GM23248 (cell line): ENCODE measurements around the gene H3-3A. TPM values are rescaled to one million over a fixed set of nuclear protein-coding genes. Genes with fewer than 3 reads are reported as not detected.
A peak's percentile ranks its signal among the peaks of the same experiment; 100 is the strongest.

ENCODE experiments used
- DNase-seq: peaks from one replicate; pipeline ENCODE4 v3.0.0-alpha.2; 2015
- H2AFZ ChIP-seq: fragments of 200-600 bp; sonication (generic); 2 replicates; pipeline ENCODE4 v1.6.1; 2016; ENCODE audit warnings: antibody characterized with exemption
- H3F3A ChIP-seq: fragments of 200-600 bp; sonication (generic); 2 replicates; pipeline ENCODE4 v1.6.1; 2016; ENCODE audit warnings: mild to moderate bottlenecking, antibody characterized with exemption, mixed run types; ENCODE audit not compliant: insufficient read depth
- H3K27ac ChIP-seq: fragments of 200-600 bp; sonication (generic); 2 replicates; pipeline ENCODE4 v1.5.1; 2016; ENCODE audit warnings: mild to moderate bottlenecking
- H3K27me3 ChIP-seq: fragments of 200-600 bp; sonication (generic); replicated peaks from 2 replicates; pipeline ENCODE4 v1.6.1; 2016; ENCODE audit warnings: mild to moderate bottlenecking; ENCODE audit not compliant: insufficient read depth
- H3K36me3 ChIP-seq: fragments of 200-600 bp; sonication (generic); 2 replicates; pipeline ENCODE4 v1.6.1; 2016; ENCODE audit warnings: low read depth, mild to moderate bottlenecking
- H3K4me1 ChIP-seq: fragments of 200-600 bp; sonication (generic); 2 replicates; pipeline ENCODE4 v1.6.1; 2016; ENCODE audit warnings: mild to moderate bottlenecking; ENCODE audit not compliant: insufficient read depth
- H3K4me2 ChIP-seq: fragments of 200-600 bp; sonication (generic); one replicate; pipeline ENCODE4 v1.6.1; 2016; ENCODE audit warnings: mild to moderate bottlenecking; ENCODE audit not compliant: unreplicated experiment
- H3K4me3 ChIP-seq: fragments of 200-600 bp; sonication (generic); 2 replicates; pipeline ENCODE4 v1.5.1; 2016; ENCODE audit warnings: mild to moderate bottlenecking
- H3K79me2 ChIP-seq: fragments of 200-600 bp; sonication (generic); 2 replicates; pipeline ENCODE4 v1.6.1; 2016; ENCODE audit warnings: mild to moderate bottlenecking; ENCODE audit not compliant: insufficient read depth
- H3K9ac ChIP-seq: fragments of 200-600 bp; sonication (generic); 2 replicates; pipeline ENCODE4 v1.6.1; 2016; ENCODE audit warnings: mild to moderate bottlenecking
- H3K9me2 ChIP-seq: fragments of 200-600 bp; sonication (generic); 2 replicates; pipeline ENCODE4 v1.6.1; 2016; ENCODE audit warnings: mixed run types, mild to moderate bottlenecking, moderate library complexity; ENCODE audit not compliant: insufficient read depth
- H3K9me3 ChIP-seq: fragments of 200-600 bp; sonication (generic); one replicate; pipeline ENCODE4 v1.6.1; 2017; ENCODE audit warnings: low read depth
- H4K20me1 ChIP-seq: fragments of 200-600 bp; sonication (generic); 2 replicates; pipeline ENCODE4 v1.6.0; 2016; ENCODE audit not compliant: insufficient read depth
- EZH2 ChIP-seq: fragments of 200-600 bp; sonication (generic); IDR thresholded peaks from 2 replicates; pipeline ENCODE4 v1.6.1; 2018; ENCODE audit warnings: antibody characterized with exemption, mild to moderate bottlenecking; ENCODE audit not compliant: insufficient read depth, poor library complexity, severe bottlenecking
- EZH2phosphoT487 ChIP-seq: fragments of 200-600 bp; sonication (generic); IDR thresholded peaks from 2 replicates; pipeline ENCODE4 v1.6.1; 2018; ENCODE audit warnings: antibody characterized with exemption, moderate library complexity, mild to moderate bottlenecking, low read depth; ENCODE audit not compliant: insufficient read depth
- WGBS, 2 experiments: methylation state at CpG; one replicate each; pipeline ENCODE4 v1.1.6; 2015 to 2017; ENCODE audit warnings: low lambda C conversion rate in 2 of 2, low coverage in 1 of 2; ENCODE audit errors: missing lambda C conversion rate in 2 of 2; 5-methylcytosine and 5-hydroxymethylcytosine counted together
- in situ Hi-C: fragments of 300-500 bp; cut with MboI; formaldehyde crosslinking; loops from 2 replicates; pipeline ENCODE4 v1.15.0; 2020
- polyA plus RNA-seq: library from polyadenylated mRNA; unstranded; fragments of >200 nt; fragmentation: Nextera tagmentation; extraction: Ambion mirVana; gene quantifications from 2 replicates; pipeline ENCODE4 v1.2.1, GENCODE V29; 2016
- total RNA-seq: library from RNA; depleted of rRNA; stranded (reverse); fragments of >200 nt; shearing (Covaris generic); gene quantifications from 2 replicates; pipeline ENCODE4 v1.2.3, GENCODE V29; 2014

H3-3A gene
- total and polyA plus RNA-seq, 2 experiments from 2014 or later: 212 to 264 TPM

DNA sequence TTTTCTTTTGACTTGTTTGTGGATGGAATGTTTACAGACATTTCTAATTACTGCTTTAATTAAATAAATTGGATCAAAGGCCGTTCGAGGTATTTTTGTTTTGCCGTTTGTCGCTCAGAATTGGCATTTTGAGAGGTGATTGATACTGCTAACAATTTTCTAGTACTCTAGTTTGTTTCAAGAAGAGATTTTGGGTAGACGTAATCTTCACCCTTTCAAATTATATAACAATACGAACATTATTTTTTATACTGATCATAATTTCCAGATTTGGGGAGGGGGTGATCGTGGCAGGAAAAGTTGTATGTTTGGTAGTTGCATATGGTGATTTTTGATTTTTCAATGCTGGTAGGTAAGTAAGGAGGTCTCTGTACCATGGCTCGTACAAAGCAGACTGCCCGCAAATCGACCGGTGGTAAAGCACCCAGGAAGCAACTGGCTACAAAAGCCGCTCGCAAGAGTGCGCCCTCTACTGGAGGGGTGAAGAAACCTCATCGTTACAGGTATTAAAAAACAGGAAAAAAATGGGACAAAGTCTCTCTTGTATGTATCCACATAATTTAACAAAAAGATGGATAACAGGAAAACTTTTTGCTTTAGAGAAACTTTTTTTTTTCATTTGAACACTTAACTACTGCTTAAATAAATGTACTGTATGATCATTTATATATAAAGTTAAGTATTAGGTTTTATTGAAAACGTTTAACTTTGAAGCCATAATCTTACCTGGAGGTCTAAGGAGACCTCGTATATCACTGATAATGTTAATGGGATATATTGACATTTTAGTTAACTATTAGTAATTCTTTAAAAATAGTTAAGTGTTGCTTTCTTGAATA is 1.7 kb downstream of the H3-3A start:
- in situ Hi-C loops: no loop called here
- H3K79me2 ChIP-seq: peaks cover 61% of the 10 kb centered on the region
- peaks cover 31% of the 10 kb centered on the region for H3F3A ChIP-seq
- H3K9ac ChIP-seq: peak overlapping the region; percentile 96
- no peaks in the 10 kb centered on the region for H3K9me3 ChIP-seq
- peak overlapping the region; percentile 79 for H3K4me2 ChIP-seq
- H3K27ac ChIP-seq: peak overlapping the region; percentile 99
- peaks cover 23% of the 10 kb centered on the region for H3K4me1 ChIP-seq
- TF ChIP-seq EZH2phosphoT487 (no peak), EZH2 (no peak)
- no peaks in the 10 kb centered on the region for H3K27me3 ChIP-seq
- peak; percentile 53 for DNase-seq
- H2AFZ ChIP-seq: peak overlapping the region; percentile 58; the same call in 1 of the 2 replicates
- H3K9me2 ChIP-seq: no peaks in the 10 kb centered on the region
- peaks cover 18% of the 10 kb centered on the region for H3K36me3 ChIP-seq
- peak overlapping the region; percentile 92 for H3K4me3 ChIP-seq
- WGBS, 2 experiments: 1 to 2% methylated on average over 17 of the region's 17 CpGs
- H4K20me1 ChIP-seq: peaks cover 24% of the 10 kb centered on the region; the same call in 1 of the 2 replicates

DNA sequence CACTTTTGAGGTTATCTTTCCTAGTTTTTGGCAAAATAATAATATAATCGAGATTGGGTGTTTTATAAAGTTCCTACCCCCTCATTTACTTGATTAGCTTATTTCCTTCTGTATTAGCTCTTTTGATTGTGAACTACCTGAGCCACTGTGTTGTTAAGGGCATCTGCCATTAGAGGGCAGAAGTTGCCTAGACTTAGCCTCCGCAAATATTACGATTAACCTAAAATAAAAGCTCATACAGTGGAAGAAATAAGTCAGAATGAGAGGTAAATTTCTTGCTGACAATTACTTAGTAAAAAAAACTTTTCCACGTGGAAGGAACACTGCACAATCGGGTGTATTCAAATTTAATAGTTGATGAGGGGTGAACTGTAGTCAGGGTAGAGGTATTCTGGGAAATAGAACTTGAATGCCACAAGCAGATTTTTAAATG is 2.3 kb downstream of the H3-3A start:
- Histone ChIP-seq H3K9ac (peak overlapping the region; percentile 96), H3F3A (peaks cover 31% of the 10 kb centered on the region), H3K9me3 (no peaks in the 10 kb centered on the region), H4K20me1 (peaks cover 27% of the 10 kb centered on the region; the same call in 1 of the 2 replicates), H3K4me1 (peaks cover 23% of the 10 kb centered on the region), H3K36me3 (peaks cover 25% of the 10 kb centered on the region), H3K27ac (peak overlapping the region; percentile 99; the same call in 1 of the 2 replicates), H3K79me2 (peaks cover 68% of the 10 kb centered on the region), H3K4me3 (peak overlapping the region; percentile 92), H2AFZ (no peak overlapping the region), H3K27me3 (no peaks in the 10 kb centered on the region), H3K4me2 (peak overlapping the region; percentile 79), H3K9me2 (no peaks in the 10 kb centered on the region)
- in situ Hi-C loops: no loop called here
- DNase-seq: peak; percentile 82
- TF ChIP-seq EZH2 (no peak), EZH2phosphoT487 (no peak)
- 3% methylated on average over 5 of the region's 5 CpGs for WGBS, 2 experiments

DNA sequence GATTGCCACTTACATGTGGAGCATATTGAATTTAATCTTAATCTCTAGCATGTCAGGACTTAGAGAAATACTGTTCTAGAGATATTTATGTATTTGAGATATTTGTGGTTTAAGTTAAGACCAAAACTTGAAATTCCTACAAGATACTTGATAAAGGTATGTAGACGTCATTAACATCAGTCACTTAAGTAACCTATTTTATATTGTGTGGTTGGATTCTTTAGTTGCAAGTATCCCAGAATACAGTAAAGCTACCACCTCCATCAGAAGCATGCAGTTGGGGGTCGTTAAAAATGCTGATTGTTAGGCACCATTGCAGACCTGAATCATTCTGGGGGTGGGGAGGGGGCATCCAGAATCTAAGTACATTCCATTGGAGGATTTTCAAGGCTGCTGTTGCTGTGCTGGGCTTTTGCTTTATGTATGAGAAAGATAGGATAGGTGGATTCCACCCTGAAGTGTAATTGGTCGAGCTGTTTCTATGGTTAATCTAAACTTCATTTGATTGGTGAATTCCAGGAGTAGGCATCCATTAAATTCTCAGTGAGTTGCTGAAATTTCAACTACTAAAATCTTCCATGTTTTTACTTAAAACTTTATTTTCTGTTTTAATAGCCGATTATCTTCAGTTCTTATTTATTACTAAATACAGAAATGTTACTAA is 4.0 kb downstream of the H3-3A start:
- no peak for TF ChIP-seq EZH2
- TF ChIP-seq EZH2phosphoT487: no peak
- peaks cover 35% of the 10 kb centered on the region for H3K36me3 ChIP-seq
- H3K79me2 ChIP-seq: peaks cover 82% of the 10 kb centered on the region
- in situ Hi-C loops: no loop called here
- H3K9me2 ChIP-seq: no peaks in the 10 kb centered on the region
- H4K20me1 ChIP-seq: peaks cover 27% of the 10 kb centered on the region; the same call in 1 of the 2 replicates
- H2AFZ ChIP-seq: no peak overlapping the region
- H3K9me3 ChIP-seq: no peaks in the 10 kb centered on the region
- H3K4me2 ChIP-seq: no peak overlapping the region
- H3K4me3 ChIP-seq: no peak overlapping the region
- no peaks in the 10 kb centered on the region for H3K27me3 ChIP-seq
- peak overlapping the region; percentile 22; the same call in 1 of the 2 replicates for H3K9ac ChIP-seq
- H3K4me1 ChIP-seq: peaks cover 16% of the 10 kb centered on the region
- DNase-seq: peak; percentile 42
- WGBS, 2 experiments: 31 to 32% methylated on average over 4 of the region's 4 CpGs
- H3K27ac ChIP-seq: no peak overlapping the region
- H3F3A ChIP-seq: peaks cover 24% of the 10 kb centered on the region

DNA sequence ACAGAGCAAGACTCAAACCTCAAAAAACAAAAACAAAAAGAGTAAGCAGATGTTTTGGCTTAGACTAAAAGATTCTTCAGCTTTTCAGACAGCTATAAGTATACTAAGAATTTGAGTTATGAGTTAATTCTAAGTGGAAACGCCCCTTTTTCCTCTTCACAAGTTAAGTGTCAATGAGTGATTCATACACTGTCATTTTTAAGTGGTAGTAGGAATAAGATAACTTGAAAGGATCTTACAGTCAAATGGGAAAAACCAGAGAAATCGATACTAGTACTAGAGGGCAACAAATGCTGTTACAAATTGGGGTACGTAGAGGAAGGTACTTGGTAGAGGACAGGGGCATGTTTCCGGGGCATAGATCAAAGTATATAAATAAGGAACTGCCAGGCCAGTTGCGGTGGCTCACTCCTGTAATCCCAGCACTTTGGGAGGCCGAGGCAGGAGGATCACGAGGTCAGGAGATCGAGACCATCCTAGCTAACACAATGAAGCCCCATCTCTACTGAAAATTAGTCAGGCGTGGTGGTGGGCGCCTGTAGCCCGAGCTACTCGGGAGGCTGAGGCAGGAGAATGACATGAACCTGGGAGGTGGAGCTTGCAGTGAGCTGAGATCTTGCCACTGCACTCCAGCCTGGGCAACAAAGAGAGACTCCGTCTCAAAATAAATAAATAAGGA is 7.4 kb downstream of the H3-3A start:
- no peak overlapping the region for H3K9ac ChIP-seq
- H3K4me2 ChIP-seq: no peak overlapping the region
- no peak overlapping the region for H2AFZ ChIP-seq
- no peaks in the 10 kb centered on the region for H3K9me2 ChIP-seq
- H3K4me3 ChIP-seq: no peak overlapping the region
- TF ChIP-seq EZH2 (no peak), EZH2phosphoT487 (no peak)
- no peaks in the 10 kb centered on the region for H3K9me3 ChIP-seq
- in situ Hi-C loops: no loop called here
- H3K27ac ChIP-seq: no peak overlapping the region
- H3K79me2 ChIP-seq: peaks cover 69% of the 10 kb centered on the region
- H4K20me1 ChIP-seq: peaks cover 25% of the 10 kb centered on the region; the same call in 1 of the 2 replicates
- H3K4me1 ChIP-seq: peaks cover 10% of the 10 kb centered on the region; the same call in 1 of the 2 replicates
- no peaks in the 10 kb centered on the region for H3K27me3 ChIP-seq
- 94 to 95% methylated on average over 13 of the region's 13 CpGs for WGBS, 2 experiments
- no peak for DNase-seq
- peaks cover 53% of the 10 kb centered on the region for H3K36me3 ChIP-seq
- H3F3A ChIP-seq: peaks cover 32% of the 10 kb centered on the region
